HG02678 (cell line): ENCODE results near the gene DUSP1.
"Not testable (repeated sequence)": the region's sequence is repeated elsewhere in the genome, so short reads cannot be mapped to it uniquely, and the experiment has no call there.

ENCODE experiments used
- ATAC-seq: cut with Tn5 transposase; IDR thresholded peaks from one replicate; pipeline ENCODE4 v1.9.1; 2021; ENCODE audit warnings: mild to moderate bottlenecking, moderate library complexity; ENCODE audit not compliant: unreplicated experiment

Gene DUSP1, protein sequence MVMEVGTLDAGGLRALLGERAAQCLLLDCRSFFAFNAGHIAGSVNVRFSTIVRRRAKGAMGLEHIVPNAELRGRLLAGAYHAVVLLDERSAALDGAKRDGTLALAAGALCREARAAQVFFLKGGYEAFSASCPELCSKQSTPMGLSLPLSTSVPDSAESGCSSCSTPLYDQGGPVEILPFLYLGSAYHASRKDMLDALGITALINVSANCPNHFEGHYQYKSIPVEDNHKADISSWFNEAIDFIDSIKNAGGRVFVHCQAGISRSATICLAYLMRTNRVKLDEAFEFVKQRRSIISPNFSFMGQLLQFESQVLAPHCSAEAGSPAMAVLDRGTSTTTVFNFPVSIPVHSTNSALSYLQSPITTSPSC

DNA sequence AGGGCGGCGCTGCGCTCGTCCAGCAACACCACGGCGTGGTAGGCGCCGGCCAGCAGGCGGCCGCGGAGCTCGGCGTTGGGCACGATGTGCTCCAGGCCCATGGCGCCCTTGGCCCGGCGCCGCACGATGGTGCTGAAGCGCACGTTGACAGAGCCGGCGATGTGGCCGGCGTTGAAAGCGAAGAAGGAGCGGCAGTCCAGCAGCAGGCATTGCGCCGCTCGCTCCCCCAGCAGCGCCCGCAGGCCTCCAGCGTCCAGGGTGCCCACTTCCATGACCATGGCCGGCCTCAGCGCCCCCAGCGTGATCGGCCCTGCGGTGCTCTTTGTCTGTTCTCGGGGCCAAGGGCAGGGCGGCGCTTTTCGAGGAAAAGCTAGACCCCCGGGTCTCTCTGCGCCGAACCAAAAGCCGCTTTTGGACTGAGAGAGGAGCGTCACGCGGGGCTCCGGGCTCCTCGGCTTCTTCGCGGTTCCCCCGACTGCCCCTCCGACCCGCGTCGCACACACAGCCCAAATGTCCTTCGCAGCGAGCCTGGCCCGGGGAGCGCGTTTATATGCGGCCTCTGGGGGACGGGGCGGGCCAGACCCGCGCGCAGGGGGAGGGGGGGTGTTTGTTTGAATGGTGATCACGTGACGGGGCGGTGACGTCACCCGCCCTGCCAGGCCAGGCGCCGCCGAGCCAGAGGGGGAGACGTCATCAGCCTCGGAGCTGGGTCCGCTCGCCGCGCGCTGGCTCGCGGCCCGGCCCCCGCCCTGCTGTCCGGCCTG is at the start of gene DUSP1:
DUSP1 (minus strand) TSS at position 521 of the 764 bp plus-strand sequence; CDS start at position 278, 243 bp downstream.
- ATAC-seq = peak; percentile 56

DNA sequence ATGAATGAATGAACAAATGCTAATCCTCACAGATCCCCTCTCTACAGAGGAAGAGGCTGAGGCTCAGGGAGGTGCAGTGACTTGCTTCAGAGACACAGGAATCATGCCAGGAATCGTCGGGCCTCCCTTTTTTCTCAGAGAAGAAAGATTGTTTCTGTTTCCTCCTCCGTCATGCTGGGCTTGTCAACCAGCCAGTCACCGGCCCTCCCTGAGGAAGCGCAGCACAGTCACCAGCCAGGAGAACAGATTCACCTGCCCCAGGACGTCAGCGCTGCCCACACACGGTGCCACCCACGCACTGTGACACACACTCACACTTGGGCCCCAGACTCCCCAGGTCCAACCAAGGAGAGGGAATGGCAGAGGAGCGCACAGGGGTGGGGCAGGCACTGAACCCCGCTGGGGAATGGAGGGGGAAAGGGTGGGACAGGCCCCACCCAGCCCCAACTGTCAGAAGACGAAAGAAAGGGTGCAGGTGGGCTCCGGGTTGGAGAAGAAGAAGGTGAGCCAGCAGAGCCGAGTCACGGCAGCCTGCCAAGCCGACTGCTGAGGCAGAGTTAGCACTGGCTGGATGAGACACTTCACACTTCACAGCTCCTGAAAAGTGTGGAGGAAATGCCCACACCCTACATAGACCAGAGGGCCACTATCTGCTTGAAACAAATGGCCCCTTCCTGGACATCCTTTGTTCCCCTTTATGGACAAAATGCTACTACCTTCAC is 49.2 kb upstream of the DUSP1 start:
- ATAC-seq = no peak

DNA sequence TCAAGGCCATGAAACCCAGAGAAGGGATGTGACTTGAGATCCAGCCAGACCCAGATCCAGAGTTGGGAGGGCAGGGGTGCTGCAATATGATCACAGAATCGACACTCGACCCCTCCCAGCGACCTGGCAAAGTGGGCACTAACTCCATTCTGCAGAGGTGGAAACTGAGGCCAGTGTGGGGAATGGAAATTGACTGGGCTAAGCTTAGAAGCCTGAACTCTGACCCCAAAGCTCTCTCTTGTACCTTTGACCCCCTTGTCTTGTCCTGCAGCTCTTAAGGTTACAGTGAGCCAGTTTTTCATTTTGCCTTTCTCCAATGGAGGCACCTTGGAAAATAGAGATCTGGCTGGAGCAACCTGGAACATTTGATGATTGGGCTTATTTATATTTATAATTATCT is 48.6 kb upstream of the DUSP1 start:
- ATAC-seq = no peak

DNA sequence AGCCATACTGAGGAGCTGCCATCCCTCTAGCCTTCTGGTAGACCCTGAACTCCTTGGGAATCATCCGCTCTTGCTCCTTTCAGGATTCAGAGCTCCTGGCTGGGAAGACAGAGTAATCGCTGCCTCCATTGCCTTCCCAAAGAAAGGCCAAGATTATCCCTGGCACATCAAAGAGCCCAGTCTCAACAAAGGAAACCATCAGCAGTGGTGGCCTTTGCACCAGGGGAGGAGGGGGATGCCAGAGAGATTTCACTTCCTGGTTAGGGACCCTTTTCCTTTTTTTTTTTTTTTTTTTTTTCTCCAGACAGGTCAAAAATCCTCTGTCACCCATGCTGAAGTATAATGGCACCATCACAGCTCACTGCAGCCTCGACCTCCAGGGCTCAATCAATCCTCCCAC is 47.1 kb upstream of the DUSP1 start:
- no peak for ATAC-seq

DNA sequence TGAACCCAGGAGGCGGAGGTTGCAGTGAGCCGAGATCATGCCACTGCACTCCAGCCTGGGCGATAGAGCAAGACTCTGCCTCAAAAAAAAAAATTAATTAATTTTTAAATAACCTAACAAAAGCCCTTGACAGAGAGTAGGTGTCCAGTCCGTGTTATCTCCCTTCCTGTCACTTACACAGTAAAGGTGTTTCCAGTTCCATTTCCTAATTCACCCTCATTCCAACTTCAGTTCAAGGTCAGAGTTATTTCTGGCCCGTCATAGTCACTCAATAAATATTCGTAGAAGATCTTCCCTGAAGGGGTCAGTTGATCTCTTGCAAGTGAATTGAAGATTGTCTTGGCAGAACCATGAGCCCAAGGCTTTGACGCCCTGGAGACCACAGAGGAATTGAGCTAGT is 46.7 kb upstream of the DUSP1 start:
- no peak for ATAC-seq

DNA sequence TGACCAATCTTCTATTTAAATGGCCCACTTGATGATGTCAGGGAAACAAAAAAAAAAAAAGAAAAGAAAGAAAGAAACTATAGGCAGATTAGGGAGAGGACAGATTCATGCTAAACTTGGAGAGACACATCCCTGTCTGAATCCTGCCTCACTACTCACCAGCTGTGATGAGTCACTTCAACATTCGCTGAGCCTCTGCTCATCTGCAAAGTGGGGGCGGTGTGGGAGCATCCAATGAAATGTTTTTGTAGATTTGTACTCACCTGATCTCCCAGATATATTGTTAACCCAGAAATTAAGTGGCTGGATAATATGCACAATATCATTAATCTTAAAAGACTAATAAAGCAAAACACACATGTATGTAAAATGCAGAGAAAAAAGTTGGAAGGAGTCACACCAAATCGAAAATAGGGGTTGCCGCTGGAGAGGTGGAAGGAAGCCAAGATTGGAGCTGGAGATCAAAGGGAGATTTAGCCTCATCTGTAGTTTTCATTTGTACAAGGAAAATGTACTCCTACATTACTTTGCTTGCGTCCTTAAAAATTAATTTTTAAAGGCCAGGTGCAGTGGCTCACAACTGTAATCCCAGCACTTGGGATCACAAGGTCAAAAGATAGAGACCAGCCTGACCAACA is 46.0 kb upstream of the DUSP1 start:
- no peak for ATAC-seq

DNA sequence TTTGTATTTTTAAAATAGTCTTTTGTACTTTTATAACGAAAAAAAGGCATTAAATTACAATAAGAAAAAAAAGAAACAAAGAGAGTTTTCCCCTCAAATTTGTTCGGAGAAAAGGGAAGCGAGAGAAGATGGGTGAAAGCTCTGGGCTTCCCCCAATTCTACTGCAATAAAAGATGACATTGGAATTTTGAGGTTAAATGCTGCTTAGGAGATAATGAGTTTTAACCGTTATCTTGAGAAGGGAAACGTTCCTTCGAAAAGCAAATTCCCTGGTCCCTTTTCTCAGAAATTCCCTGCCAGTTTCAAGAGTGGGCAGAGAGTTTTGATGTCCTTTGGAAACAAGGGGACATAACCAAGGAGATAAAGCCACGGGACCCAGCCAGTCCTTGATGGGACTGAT is 44.6 kb upstream of the DUSP1 start:
- no peak for ATAC-seq

DNA sequence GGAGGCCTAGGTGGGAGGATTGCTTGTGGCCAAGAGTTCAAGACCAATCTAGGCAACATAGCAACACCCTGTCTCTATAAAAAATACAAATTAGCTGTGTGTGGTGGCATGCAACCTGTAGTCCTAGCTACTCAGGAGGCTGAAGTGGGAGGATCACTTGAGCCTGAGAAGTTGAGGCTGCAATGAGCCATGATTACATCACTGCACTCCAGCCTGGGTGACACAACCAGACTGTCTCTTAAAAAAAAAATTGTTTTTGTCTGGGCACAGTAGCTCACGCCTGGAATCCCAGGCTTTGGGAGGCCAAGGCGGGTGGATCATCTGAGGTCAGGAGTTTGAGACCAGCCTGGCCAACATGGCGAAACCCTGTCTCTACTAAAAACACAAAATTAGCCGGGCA is 40.0 kb upstream of the DUSP1 start:
- not testable (repeated sequence) for ATAC-seq

DNA sequence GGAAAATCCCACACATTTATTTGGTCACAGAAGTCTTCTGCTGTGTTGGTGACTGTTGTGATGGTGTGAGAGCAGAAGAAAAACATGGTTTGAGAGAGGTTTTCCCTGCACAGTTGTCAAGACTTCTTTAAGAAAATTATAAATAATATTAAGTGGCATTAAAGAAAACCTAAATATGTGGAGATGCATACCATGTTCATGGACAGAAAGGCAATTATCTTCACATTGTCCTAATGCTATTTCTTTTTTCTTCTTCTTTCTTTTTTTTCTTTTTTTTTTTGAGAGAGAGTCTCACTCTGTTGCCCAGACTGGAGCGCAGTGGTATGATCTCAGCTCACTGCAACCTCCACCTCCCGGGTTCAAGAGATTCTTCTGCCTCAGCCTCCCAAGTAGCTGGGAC is 38.8 kb upstream of the DUSP1 start:
- ATAC-seq = no peak

DNA sequence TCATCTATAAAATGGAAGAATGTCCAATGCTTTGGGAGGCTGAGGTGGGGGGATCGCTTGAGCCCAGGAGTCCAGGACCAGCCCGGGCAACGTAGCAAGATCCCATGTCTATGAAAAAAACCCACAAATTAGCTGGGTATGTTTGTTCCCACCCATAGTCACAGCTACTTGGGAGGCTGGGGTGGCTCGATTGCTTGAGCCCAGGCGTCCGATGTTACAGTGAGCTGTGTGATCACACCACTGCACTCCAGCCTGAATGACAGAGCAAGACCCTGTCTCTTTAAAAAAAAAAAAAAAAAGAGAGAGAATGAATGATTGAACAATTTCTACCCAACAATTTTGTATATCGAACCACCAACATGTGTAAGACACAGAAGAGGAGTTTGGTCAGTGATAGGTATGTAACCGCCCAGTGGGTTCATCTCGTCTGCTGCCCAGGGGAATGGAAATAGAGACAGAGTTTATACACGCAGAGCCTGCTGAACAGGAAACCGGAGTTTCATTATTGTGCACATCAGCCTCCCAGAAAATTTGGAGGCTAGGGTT is 36.8 kb upstream of the DUSP1 start:
- ATAC-seq = no peak

DNA sequence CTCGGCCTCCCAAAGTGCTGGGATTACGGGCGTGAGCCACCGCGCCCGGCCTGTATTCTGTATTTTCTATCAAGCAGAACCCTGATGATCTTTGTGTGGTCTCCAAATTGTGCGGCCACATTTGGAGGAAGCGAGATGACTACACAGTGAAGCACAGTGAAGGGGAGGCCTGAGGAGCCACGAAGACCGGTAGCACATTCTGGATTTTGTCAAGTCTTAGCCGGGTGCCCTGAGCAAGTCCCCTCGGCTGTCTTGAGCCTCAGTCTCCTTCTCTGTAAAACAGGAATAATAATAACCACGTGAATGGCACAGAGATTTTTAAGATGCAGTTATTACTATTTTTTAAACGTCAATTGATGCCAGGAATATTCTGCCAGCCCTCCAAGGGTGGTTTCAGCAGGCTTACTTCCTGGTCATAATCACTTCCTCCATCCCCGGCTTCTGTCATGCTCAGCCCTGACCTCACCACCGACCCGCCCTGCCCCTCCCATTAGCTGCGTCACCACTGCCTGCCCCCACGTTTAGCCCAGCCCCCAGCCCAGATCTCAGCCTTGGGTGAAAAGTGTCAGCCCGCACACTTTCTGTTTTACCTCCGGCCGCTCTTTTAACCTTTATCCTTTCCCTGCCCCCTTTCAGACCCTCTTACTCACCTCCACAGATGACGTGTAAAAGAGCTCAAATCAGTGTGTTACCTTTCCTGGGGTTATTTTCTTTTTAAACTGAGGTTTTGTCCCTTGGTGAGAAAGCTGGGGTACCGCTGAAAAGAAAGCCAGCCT is 36.1 kb upstream of the DUSP1 start:
- peak; percentile 97 for ATAC-seq

DNA sequence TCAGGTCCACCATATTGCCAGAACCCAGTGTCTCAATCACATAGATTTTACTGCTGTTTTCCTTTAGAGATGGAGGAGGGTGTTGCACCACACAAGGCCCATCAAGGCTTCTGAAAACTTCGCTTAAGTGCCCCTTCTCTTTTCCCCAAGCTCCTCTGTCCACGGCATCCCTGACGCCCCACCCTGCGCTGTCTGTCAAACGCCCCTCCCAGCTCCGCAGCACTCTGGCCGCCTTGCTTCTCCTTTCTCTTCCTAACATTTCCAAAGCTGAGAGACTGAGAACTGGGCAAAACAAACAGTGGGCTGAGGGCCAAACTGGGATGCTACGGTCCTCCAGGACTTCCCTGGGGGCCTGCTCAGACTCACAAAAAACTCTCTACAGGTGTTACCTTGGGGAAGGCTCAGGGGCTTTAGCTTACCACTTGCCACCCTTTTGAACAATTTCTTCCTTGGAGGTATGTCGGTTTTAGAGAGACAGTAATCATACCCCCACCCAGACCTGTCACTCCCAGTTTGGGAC is 34.8 kb upstream of the DUSP1 start:
- ATAC-seq = no peak

DNA sequence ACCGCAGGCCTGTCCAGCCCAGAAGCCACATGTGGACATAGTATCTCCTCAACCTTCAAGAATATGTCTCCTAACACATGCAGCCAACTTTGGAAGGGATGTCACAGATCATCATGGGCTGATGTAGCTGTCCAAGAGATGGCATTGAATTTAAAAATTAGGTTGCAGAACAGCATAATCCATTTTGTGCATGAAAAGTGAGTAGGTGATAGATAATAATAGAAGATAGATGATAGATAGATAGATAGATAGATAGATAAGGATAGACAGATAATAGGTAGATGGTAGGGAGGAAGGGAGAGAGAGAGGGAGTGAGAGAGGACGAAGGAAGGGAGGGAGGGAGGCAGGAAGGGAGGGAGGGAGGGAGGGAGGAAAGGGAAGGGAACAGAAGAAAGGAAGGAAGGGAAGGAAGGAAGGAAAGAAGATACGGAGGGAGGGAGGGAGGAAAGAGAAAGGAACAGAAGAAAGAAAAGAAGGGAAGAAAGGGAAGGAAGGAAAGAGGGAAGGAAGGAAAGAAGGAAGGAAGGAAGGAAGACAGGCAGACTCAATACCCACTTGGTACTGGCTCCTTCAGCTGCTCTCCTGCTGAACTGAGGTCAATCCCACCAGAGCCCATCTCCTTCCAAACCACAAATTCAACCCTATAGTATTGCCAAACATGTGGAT is 34.2 kb upstream of the DUSP1 start:
- ATAC-seq = no peak

DNA sequence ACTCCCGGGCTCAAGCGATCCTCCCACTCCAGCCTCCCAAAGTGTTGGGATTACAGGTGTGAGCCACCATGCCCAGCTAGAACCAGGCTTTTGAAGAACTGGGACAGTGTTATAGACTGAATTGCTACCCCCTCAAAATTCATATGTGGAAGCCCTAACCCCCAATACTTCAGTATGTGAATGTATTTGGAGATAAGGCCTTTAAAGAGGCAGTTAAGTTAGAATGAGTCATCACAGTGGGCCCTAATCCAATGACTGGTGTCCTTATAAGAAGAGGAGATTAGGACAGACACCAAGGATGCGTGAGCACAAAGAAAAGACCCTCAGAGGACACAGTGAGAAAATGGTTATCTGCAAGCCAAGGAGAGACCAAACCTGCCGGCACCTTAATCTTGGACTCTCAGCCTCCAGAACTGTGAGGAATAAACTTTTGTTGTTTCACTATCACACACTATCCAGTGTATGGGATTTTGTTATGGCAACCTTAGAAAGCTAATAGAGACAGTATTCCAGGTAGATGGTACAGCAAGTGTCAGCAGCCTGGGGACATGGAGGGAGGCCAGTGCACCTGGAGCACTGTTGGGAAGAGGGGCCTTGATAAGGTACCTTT is 31.7 kb upstream of the DUSP1 start:
- ATAC-seq = no peak

DNA sequence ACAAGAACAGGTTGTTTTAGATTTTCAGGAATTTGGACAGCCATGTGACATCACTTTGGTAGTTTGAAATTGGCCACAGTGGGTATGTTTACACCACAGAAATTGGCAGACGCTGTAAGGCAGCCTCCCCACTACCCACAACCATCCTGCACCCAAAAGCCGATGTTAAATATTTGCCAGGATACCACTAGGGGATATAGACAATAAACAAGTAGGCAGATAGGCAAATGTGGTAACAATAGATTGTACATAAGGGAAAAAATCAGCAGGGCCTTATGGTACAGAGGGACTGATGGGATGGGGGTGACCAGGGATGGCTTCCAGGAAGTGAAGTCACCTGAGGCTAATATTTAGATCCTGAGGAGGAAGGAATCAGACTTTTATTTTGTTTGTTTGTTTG is 31.1 kb upstream of the DUSP1 start:
- ATAC-seq = no peak

DNA sequence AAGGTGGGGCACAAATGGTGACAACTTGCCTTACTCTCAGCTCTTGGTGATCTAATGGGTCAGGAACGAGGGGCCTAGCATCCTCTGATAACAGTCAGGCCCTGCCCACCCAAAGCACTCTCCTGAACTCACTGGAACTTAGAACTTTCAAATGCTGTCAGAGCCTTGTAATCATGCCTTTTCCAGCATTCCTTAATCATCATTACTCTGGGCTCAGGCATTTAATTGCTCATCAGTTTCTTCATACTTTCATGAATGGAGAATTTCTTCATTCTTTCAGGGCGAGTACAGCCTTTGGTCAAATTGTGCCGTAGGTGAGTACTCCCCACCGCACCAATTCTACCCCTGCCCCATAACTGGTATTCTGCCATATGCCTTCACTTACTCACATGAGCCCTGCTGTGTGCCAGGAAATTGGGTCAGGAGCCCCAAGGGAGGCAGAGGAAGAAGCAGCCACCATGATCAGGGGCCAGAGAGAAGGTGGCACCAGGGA is 30.2 kb upstream of the DUSP1 start:
- no peak for ATAC-seq

DNA sequence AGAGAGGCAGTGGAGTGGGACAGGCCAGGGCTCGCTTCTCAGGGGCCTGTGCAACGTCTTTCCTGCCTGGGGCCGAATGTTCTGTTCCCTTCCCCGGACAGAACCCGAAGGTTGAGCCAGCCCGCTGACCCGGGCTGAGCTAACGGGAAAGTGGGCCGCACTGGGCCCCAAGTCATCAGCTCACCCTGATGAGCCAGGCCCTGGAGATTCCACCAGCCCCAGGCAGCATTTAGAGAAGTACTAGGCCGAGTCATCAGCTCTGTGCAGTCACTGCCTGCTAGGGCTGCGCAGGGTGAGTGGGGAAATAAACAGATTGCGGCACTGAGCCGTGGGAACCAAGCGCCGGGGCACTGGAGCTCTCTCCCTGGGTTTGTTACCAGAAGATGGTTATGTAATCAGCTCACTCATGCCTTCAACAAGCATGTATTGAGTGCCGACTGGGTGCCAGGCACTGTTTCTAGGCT is 29.1 kb upstream of the DUSP1 start:
- no peak for ATAC-seq

DNA sequence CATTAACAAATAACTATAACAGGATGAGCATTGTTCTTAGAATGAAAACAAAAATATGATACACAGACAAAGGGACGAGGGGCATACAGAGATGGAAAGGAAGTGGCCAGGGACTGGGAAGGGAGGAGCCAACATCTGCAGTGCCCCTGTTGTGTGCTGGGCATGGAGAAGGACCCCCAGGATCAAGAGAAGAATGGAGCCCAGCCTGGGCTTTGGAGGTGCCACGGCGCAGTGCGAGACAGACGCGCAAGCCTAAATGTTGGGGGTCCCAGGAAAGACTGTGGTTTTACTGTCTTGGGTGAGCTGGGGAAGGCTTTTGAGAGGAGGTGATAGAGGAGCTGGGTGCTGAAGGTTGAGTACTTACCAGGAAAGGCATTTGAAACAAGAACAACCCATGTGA is 28.4 kb upstream of the DUSP1 start:
- no peak for ATAC-seq
